K562 (cell line): ENCODE results near the gene SKP2.

ENCODE experiments used
- CBX8 ChIP-seq: fragments of 200-600 bp; sonication (generic); IDR thresholded peaks from 2 replicates; pipeline ENCODE4 v1.6.1; 2012; ENCODE audit warnings: borderline replicate concordance, mixed run types, low read depth, mild to moderate bottlenecking, moderate library complexity, mixed read lengths, low read length, control low read depth, inconsistent platforms; ENCODE audit not compliant: poor library complexity, severe bottlenecking; ENCODE audit errors: extremely low read depth
- EZH2 ChIP-seq: IDR thresholded peaks from 2 replicates; pipeline ENCODE4 v1.6.1; 2012; ENCODE audit warnings: low read depth, mild to moderate bottlenecking, inconsistent platforms, low read length, borderline replicate concordance
- MEF2A ChIP-seq: IDR thresholded peaks from 2 replicates; pipeline ENCODE4 v1.6.1; 2011; ENCODE audit warnings: low read depth, mild to moderate bottlenecking, low read length, moderate library complexity; ENCODE audit not compliant: control insufficient read depth
- PTRF ChIP-seq: fragments of 450-650 bp; IDR thresholded peaks from 2 replicates; pipeline ENCODE4 v1.6.1; 2016; ENCODE audit warnings: mild to moderate bottlenecking, missing genetic modification characterization, missing compliant biosample characterization
- PYGO2 ChIP-seq: fragments of 450-650 bp; IDR thresholded peaks from 2 replicates; pipeline ENCODE4 v1.6.1; 2016; ENCODE audit warnings: mild to moderate bottlenecking, missing genetic modification characterization, moderate library complexity, missing compliant biosample characterization
- RAD21 ChIP-seq, 2 experiments: fragments of 250-450 bp in 1 of 2; fragments of 450-650 bp in 1 of 2; sonication (Bioruptor Pico) in 1 of 2; formaldehyde crosslinking in 1 of 2; IDR thresholded peaks in 1 of 2; conservative IDR thresholded peaks in 1 of 2; 2 replicates each; pipeline versions ENCODE4 v1.4.0 to v1.8.0; 2020 to 2022; ENCODE audit warnings: mild to moderate bottlenecking in 2 of 2, moderate library complexity in 1 of 2
- SLC30A9 ChIP-seq: fragments of 250-450 bp; sonication (Bioruptor Pico); IDR thresholded peaks from 2 replicates; pipeline ENCODE4 v1.8.0; 2022; ENCODE audit warnings: mild to moderate bottlenecking, moderate library complexity
- SMARCA5 ChIP-seq: fragments of 450-650 bp; IDR thresholded peaks from 2 replicates; pipeline ENCODE4 v1.6.1; 2016
- SOX6 ChIP-seq: fragments of 450-650 bp; IDR thresholded peaks from 2 replicates; pipeline ENCODE4 v1.6.1; 2014; ENCODE audit warnings: mild to moderate bottlenecking
- ZNF780A ChIP-seq: fragments of 250-450 bp; sonication (Bioruptor Pico); IDR thresholded peaks from 2 replicates; pipeline ENCODE4 v1.5.0; 2021; ENCODE audit warnings: mild to moderate bottlenecking
- TF ChIP-seq, protein P1 (sequence below), 2 experiments: IDR thresholded peaks; 2 replicates each; pipeline ENCODE4 v1.6.1; 2011; ENCODE audit warnings: borderline replicate concordance in 1 of 2, control low read depth in 1 of 2, low read depth in 1 of 2, low read length in 1 of 2, mild to moderate bottlenecking in 1 of 2, mixed read lengths in 1 of 2, moderate library complexity in 1 of 2; ENCODE audit not compliant: insufficient read depth in 1 of 2, insufficient read length in 1 of 2, poor library complexity in 1 of 2, severe bottlenecking in 1 of 2; ENCODE audit errors: extremely low read depth in 1 of 2
- TF ChIP-seq, protein P2 (sequence below): fragments of 250-450 bp; sonication (Bioruptor Pico); IDR thresholded peaks from 2 replicates; pipeline ENCODE4 v1.5.0; 2021; ENCODE audit warnings: mild to moderate bottlenecking, borderline replicate concordance
- TF ChIP-seq, protein P3 (sequence below), 3 experiments: IDR thresholded peaks in 2 of 3; conservative IDR thresholded peaks in 1 of 3; 2 replicates each; pipeline ENCODE4 v1.5.1; 2011 to 2012; ENCODE audit warnings: low read length in 3 of 3, mild to moderate bottlenecking in 3 of 3, control low read depth in 2 of 3, improper control_type of control experiment in 1 of 3, inconsistent platforms in 1 of 3, low read depth in 1 of 3, mixed read lengths in 1 of 3, moderate library complexity in 1 of 3; ENCODE audit not compliant: insufficient read depth in 2 of 3

DNA sequence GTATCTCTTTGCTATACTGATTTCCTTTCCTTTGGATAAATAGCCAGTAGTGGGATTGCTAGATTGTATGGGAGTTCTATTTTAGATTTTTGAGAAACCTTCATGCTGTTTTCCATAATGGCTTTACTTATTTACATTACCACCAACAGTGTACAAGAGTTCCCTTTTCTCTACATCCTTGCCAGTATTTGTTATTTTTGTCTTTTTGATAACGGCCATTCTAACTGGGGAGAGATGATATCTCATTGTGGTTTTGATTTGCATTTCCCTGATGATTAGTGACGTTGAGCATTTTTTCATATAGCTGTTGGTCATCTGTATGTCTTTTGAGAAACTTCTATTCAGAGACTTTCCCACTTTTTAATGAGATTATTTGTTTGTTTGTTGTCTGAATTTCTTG, 64.0 kb downstream of the SKP2 start:
- TF ChIP-seq ZNF780A (CRISPR knock-in tag) (no peak), MEF2A (no peak), EZH2 (no peak), SOX6 (no peak), RAD21 (CRISPR knock-in tag; conservative IDR thresholded peaks at IDR 0.05 in 1 of 2, IDR thresholded peaks at IDR 0.05 in 1 of 2) (no peak), PTRF (tag) (no peak), SLC30A9 (CRISPR knock-in tag) (no peak), CBX8 (no peak), PYGO2 (tag) (no peak), SMARCA5 (no peak)
- TF ChIP-seq, protein P1, sequence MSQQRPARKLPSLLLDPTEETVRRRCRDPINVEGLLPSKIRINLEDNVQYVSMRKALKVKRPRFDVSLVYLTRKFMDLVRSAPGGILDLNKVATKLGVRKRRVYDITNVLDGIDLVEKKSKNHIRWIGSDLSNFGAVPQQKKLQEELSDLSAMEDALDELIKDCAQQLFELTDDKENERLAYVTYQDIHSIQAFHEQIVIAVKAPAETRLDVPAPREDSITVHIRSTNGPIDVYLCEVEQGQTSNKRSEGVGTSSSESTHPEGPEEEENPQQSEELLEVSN (IDR thresholded peaks at IDR 0.05; ENCODE audit: borderline replicate concordance in 1 of 2, extremely low read depth in 1 of 2, insufficient read depth in 1 of 2, insufficient read length in 1 of 2, low read depth in 1 of 2, low read length in 1 of 2, poor library complexity in 1 of 2, severe bottlenecking in 1 of 2) = no peak
- TF ChIP-seq, protein P2, sequence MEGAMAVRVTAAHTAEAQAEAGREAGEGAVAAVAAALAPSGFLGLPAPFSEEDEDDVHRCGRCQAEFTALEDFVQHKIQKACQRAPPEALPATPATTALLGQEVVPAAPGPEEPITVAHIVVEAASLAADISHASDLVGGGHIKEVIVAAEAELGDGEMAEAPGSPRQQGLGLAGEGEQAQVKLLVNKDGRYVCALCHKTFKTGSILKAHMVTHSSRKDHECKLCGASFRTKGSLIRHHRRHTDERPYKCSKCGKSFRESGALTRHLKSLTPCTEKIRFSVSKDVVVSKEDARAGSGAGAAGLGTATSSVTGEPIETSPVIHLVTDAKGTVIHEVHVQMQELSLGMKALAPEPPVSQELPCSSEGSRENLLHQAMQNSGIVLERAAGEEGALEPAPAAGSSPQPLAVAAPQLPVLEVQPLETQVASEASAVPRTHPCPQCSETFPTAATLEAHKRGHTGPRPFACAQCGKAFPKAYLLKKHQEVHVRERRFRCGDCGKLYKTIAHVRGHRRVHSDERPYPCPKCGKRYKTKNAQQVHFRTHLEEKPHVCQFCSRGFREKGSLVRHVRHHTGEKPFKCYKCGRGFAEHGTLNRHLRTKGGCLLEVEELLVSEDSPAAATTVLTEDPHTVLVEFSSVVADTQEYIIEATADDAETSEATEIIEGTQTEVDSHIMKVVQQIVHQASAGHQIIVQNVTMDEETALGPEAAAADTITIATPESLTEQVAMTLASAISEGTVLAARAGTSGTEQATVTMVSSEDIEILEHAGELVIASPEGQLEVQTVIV (CRISPR knock-in tag) = no peak
- TF ChIP-seq, protein P3, sequence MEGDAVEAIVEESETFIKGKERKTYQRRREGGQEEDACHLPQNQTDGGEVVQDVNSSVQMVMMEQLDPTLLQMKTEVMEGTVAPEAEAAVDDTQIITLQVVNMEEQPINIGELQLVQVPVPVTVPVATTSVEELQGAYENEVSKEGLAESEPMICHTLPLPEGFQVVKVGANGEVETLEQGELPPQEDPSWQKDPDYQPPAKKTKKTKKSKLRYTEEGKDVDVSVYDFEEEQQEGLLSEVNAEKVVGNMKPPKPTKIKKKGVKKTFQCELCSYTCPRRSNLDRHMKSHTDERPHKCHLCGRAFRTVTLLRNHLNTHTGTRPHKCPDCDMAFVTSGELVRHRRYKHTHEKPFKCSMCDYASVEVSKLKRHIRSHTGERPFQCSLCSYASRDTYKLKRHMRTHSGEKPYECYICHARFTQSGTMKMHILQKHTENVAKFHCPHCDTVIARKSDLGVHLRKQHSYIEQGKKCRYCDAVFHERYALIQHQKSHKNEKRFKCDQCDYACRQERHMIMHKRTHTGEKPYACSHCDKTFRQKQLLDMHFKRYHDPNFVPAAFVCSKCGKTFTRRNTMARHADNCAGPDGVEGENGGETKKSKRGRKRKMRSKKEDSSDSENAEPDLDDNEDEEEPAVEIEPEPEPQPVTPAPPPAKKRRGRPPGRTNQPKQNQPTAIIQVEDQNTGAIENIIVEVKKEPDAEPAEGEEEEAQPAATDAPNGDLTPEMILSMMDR (IDR thresholded peaks at IDR 0.05 in 2 of 3, conservative IDR thresholded peaks at IDR 0.05 in 1 of 3; ENCODE audit: insufficient read depth in 2 of 3, low read depth in 1 of 3, low read length in 3 of 3) = no peak
